G401.6 (cell line): ENCODE data around the gene ERCC8.

ENCODE experiments used
- FAIRE-seq: peaks from 2 replicates; lab custom pipeline; 2012; peaks lifted over from hg19 to GRCh38; lab: Jason Lieb, UNC

ERCC8 gene

DNA sequence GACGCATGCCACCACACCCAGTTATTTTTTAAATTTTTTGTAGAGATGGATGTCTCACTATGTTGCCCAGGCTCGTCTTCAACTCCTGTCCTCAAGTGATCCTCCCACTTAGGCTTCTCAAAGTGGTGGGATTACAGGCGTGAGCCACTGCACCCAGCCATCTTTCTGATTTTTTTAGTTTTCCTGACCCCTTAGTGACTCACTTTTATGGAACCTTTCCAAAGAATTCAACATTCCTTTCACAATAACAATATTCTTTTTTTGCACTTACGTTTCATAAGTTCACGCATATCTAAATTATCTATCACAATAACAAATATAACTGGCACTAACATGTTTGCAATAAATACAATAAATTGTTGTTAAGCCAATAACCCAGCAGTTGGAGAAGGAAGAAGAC, 109.3 kb downstream of the ERCC8 start:
- no peak for FAIRE-seq

DNA sequence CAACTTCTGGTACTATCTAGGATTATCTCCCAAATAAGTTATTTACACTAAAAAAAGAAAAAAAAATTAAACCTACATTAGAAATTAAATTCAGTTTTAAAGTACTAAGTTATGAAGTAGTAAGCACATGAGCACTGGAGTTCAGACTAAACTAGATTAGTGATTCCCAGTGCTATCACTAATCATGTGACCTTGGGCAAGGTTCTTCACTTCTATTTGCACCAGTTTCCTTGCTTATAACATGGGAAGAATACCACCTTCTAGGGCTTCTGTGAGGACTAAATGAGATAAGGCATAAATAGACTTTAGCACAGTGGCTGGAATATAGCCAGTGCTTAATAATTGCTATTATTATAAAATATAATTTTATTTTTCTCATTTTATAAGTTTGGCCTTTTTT, 111.3 kb downstream of the ERCC8 start:
- FAIRE-seq, result no peak

DNA sequence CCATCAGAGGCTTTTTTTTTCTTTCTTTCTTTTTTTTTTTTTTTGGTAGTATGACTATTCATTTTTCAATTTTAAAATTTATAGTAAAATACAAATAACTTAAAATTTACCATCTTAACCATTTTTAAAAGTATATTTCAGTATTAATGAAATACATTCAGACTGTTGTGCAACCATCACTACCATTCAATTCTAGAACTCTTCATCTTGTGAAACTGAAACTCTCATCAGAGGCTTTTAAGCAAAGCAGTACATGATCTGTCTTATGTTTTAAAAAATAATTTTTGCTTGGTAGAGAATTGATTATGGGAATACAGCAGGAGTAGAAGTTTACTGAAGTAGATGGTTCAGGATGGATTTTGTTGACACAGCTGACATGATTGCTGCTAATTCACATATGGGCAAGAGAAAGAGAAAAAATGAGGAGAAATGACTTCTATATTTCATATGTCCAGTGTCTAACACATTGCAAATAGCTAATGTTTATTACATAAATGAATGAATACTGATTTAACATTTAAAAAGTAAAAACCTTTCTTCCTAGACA, 114.2 kb downstream of the ERCC8 start:
- peak; percentile 77 for FAIRE-seq

DNA sequence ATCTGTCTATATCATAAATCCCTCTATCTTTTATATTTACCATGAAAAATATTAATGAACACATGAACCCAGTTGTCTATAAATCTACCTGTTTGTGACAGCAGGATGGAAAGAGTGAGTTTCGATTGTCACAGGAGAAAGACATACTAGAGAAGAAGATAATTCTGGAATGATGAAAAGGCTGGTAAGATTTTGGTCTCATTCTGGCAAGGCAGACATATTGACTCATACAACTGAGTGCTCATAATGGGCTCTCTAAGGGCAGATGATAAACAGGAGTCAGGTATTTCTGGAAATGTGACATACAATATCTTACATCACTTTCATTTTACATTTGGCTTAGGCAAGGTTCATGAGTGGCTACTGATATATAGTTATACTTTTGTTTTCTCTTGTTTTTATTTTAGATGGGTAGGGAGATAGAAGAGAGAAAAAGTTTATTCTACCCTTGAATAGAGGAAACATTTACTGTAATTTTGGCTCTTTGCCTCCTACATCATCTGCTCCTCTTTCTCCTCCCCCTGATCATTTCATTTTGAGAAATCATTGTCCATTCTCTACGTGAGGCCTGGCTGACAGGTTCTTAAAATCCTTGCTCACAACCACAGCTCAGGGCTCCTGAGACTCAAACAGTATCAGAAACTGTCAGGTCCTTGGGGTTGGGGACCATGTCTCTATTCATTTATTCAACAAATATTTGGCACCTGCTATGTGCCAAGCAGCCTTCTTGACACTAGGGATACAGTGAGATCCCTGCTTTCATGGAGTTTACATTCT, 115.2 kb downstream of the ERCC8 start:
- no peak for FAIRE-seq

DNA sequence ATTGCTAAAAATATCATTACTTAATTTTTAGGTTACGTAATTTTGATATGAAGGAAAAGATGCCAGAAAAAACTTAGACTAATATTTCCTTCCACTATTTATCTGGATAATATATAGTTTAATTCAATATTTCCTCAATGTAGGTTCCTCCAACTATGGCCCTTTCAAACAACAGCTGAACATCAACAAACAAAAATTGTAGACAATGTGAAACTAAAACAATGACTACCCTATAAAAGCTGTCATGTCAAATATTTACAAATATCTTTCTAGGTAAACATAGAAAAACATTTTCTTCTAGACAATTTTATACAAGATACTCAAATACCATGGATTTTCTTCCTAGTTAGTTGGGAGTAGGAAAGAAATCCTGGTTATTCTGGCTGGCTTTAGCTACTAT, 117.7 kb downstream of the ERCC8 start:
- peak; percentile 40 for FAIRE-seq

DNA sequence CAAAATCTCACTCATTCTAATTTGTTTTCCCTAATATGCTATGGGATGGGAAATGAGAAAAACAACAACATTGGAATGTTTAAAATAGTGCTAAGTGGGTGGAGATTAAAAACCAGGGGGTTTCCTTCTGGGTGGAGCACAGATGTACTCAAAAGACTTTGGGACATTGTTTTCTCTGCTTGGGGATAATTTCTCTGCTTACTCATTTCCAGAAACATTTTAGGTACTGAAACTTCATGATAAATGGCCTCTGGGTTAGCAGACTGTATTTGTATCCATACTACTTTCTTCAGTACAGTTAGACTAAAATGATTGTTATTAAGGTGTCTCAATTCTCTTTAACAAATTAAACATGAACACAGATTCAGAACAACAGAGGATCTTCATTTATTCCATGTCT, 118.2 kb downstream of the ERCC8 start:
- FAIRE-seq, result no peak
